Activated CD8-positive, alpha-beta T cell treated with anti-CD3 and anti-CD28 coated beads for 36 hours (primary cell): ENCODE measurements around the gene E2F2. TPM values are rescaled to one million over a fixed set of nuclear protein-coding genes. Genes with fewer than 3 reads are reported as not detected.
A peak's percentile ranks its signal among the peaks of the same experiment; 100 is the strongest.

Experiments
- ATAC-seq: fragments of 200-7000 bp; cut with Tn5 transposase; one replicate; pipeline ENCODE4 v1.10.0; 2021; ENCODE audit warnings: mild to moderate bottlenecking, moderate library complexity
- CTCF ChIA-PET: fragments of 350-600 bp; sonication (Branson Sonifier 250); formaldehyde crosslinking; loops from one replicate; lab custom pipeline; 2021; ENCODE audit warnings: antibody characterized with exemption; lab: Charles Lee
- POLR2A ChIA-PET: fragments of 350-600 bp; sonication (Branson Sonifier 250); formaldehyde crosslinking; loops from one replicate; lab custom pipeline; 2021; ENCODE audit warnings: antibody characterized with exemption; lab: Charles Lee
- DNase-seq: peaks from one replicate; pipeline ENCODE4 v3.0.0-alpha.2; 2020
- H3K27ac Mint-ChIP-seq: one replicate; pipeline ENCODE4 v1.8.0; 2021; ENCODE audit warnings: mild to moderate bottlenecking, mixed read lengths
- H3K27me3 Mint-ChIP-seq: one replicate; pipeline ENCODE4 v1.8.0; 2021; ENCODE audit warnings: mixed read lengths
- H3K36me3 Mint-ChIP-seq: one replicate; pipeline ENCODE4 v1.8.0; 2021; ENCODE audit warnings: low read depth, mixed read lengths
- H3K4me1 Mint-ChIP-seq: one replicate; pipeline ENCODE4 v1.8.0; 2021; ENCODE audit warnings: low read depth, mixed read lengths
- H3K4me3 Mint-ChIP-seq: one replicate; pipeline ENCODE4 v1.8.0; 2021; ENCODE audit warnings: mild to moderate bottlenecking, moderate library complexity, mixed read lengths
- H3K9me3 Mint-ChIP-seq: one replicate; pipeline ENCODE4 v1.8.0; 2021; ENCODE audit warnings: mixed read lengths
- CTCF ChIP-seq: fragments of 200-600 bp; IDR thresholded peaks from one replicate; pipeline ENCODE4 v1.8.0; 2022; ENCODE audit warnings: antibody characterized with exemption, mild to moderate bottlenecking
- intact Hi-C: fragments of 100-400 bp; cut with micrococcal nuclease; formaldehyde crosslinking; loops from one replicate; pipeline ENCODE4 v1.10.0; 2022
- total RNA-seq, 2 experiments: library from RNA; stranded (reverse); gene quantifications; one replicate each; pipeline ENCODE4 v1.2.3, GENCODE V29; 2021

E2F2 gene
- total RNA-seq, 2 experiments from 2014 or later, result 23.7 to 25.3 TPM

- CTCF ChIA-PET, result interaction anchor here (1.8 kb wide), 1 partner anchor 145 kb away, joined by 6 read pairs; no protein-coding TSS in a partner anchor
- intact Hi-C loops, result no loop called here
Measured at GRCh38 chr1:23492132-23492720, 38.8 kb downstream of the E2F2 start.

DNA sequence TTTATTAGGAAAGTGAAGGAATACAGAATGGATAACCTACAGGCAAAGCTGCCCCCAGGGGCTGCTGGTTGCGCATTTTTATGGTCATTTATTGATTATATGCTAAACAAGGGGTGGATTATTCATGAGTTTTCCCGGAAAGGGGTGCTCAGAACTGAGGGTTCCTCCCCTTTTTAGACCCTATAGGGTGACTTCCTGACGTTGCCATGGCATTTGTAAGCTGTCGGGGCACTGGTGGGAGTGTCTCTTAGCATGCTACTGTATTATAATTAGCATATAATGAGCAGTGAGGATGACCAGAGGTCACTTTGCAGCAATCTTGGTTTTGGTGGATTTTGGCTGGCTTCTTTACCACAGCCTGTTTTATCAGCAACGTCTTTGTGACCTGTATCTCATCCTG is 41.2 kb downstream of the E2F2 start:
- no peak for DNase-seq
- POLR2A ChIA-PET, result interaction anchor here (1.3 kb wide), 1 partner anchor 9 kb away, joined by 3 read pairs; no protein-coding TSS in a partner anchor
- no peak for TF ChIP-seq CTCF
- no peak for ATAC-seq
- Mint-ChIP-seq H3K9me3 (no peaks in the 10 kb centered on the region), H3K36me3 (no peaks in the 10 kb centered on the region), H3K27me3 (peaks cover 10% of the 10 kb centered on the region), H3K4me1 (peaks cover 3% of the 10 kb centered on the region), H3K4me3 (no peak overlapping the region), H3K27ac (no peak overlapping the region)
- intact Hi-C loops, result no loop called here
- CTCF ChIA-PET, result no interaction called here

More at GRCh38 chr1:23492132-23492720, 38.8 kb downstream of the E2F2 start:
- Mint-ChIP-seq H3K27me3 (peaks cover 7% of the 10 kb centered on the region), H3K4me3 (no peak overlapping the region), H3K9me3 (no peaks in the 10 kb centered on the region), H3K4me1 (no peaks in the 10 kb centered on the region), H3K27ac (no peak overlapping the region), H3K36me3 (no peaks in the 10 kb centered on the region)
- DNase-seq (no peak), ATAC-seq (no peak)
- POLR2A ChIA-PET, result no interaction called here
- TF ChIP-seq CTCF, result no peak

- DNase-seq (no peak), ATAC-seq (no peak)
- no peak for TF ChIP-seq CTCF
- POLR2A ChIA-PET, result interaction anchor here (0.8 to 1.4 kb wide), 5 partner anchors 10 to 213 kb away, joined by 3 to 4 read pairs (median 4); partner anchors contain the start of gene RPL11
- intact Hi-C loops, result no loop called here
- no peak overlapping the region for H3K27ac Mint-ChIP-seq
- peaks cover 14% of the 10 kb centered on the region for H3K4me1 Mint-ChIP-seq
- peaks cover 22% of the 10 kb centered on the region for H3K27me3 Mint-ChIP-seq
- peak overlapping the region; percentile 77 for H3K4me3 Mint-ChIP-seq
- no peaks in the 10 kb centered on the region for H3K36me3 Mint-ChIP-seq
- H3K9me3 Mint-ChIP-seq, result no peaks in the 10 kb centered on the region
- CTCF ChIA-PET, result interaction anchor here (1.1 to 5.1 kb wide), 5 partner anchors 12 to 152 kb away, joined by 3 to 64 read pairs (median 9); no protein-coding TSS in a partner anchor
Measured at GRCh38 chr1:23485002-23485332, 46.1 kb downstream of the E2F2 start.

DNA sequence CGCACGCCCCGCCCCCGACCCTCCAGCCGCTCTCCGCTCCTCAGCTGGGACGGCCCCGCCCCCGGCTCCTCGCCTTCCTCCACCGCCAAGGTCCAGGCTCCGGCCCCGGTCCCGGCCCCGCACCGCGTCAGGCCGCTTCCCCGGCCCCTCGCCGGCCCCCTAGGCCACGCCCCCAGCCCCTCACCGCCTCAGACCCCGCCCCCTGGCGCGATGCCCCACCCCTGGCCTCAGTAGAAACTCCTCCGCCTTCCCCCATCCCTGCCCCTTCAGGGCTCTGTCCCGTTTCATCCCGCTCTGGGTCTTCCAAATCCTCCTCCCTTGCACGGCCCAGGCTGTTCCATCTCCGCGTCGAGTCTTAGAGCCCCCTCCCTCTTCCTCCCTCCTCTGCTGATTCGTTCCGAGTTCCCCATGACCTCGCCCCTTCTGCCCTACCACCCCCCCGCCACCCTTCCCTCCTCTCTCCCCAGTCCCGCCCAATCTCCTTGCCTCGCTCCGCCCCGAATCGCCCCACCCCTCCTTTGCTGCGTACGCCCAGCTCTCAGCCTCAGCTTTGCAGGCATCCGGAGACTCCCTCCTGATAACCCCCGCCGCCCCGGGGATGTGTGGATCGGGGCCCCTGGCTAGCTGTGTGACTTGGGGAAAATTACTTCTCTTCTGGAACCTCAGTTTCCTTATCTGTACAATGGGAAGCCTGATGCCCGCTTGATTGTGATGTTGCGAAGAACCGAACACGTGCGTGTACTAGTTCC is 46.6 kb downstream of the E2F2 start:
- Mint-ChIP-seq H3K9me3 (no peaks in the 10 kb centered on the region), H3K36me3 (no peaks in the 10 kb centered on the region), H3K27me3 (peaks cover 20% of the 10 kb centered on the region), H3K4me3 (peak overlapping the region; percentile 77), H3K27ac (peak overlapping the region; percentile 77), H3K4me1 (peaks cover 14% of the 10 kb centered on the region)
- ChIA-PET CTCF (interaction anchor here (1.3 to 5.1 kb wide), 7 partner anchors 12 to 153 kb away, joined by 3 to 64 read pairs (median 8); no protein-coding TSS in a partner anchor), POLR2A (interaction anchor here (0.8 to 1.4 kb wide), 7 partner anchors 9 to 213 kb away, joined by 3 to 4 read pairs (median 3); partner anchors contain the start of gene RPL11)
- ATAC-seq, result peak; percentile 95
- peak; percentile 93 for DNase-seq
- intact Hi-C loops, result no loop called here
- TF ChIP-seq CTCF, result no peak
